Fibroblast of skin of left quadriceps (primary cell): ENCODE results near the gene MLLT1.

Source experiments
- DNase-seq, 2 experiments: peaks; one replicate each; pipeline ENCODE4 v3.0.0-alpha.2; 2013; ENCODE audit warnings: low read depth in 2 of 2

The MLLT1 gene

GRCh38 chr19:6259312-6259861, 20.4 kb downstream of the MLLT1 start:
- no peak for DNase-seq

- DNase-seq, result no peak
These were observed 20.9 kb downstream of the MLLT1 start for GRCh38 chr19:6258812-6259311.

- DNase-seq, result no peak
These were observed 25.6 kb downstream of the MLLT1 start for GRCh38 chr19:6253954-6254733.

- no peak for DNase-seq
These were observed 27.7 kb downstream of the MLLT1 start for GRCh38 chr19:6252066-6252465.

GRCh38 chr19:6250909-6251308, 28.9 kb downstream of the MLLT1 start:
- no peak for DNase-seq

GRCh38 chr19:6250024-6250615, 29.7 kb downstream of the MLLT1 start:
- DNase-seq, result peak; percentile 22 to 33

- DNase-seq, result no peak
These were observed 30.5 kb downstream of the MLLT1 start for GRCh38 chr19:6249296-6249695.

GRCh38 chr19:6248844-6249243, 30.9 kb downstream of the MLLT1 start:
- no peak for DNase-seq

GRCh38 chr19:6248341-6248740, 31.4 kb downstream of the MLLT1 start:
- DNase-seq, result no peak

- DNase-seq, result no peak
These were observed 32.8 kb downstream of the MLLT1 start for GRCh38 chr19:6247007-6247288.

GRCh38 chr19:6246174-6247006, 33.4 kb downstream of the MLLT1 start:
- no peak for DNase-seq

GRCh38 chr19:6242677-6243076, 37.1 kb downstream of the MLLT1 start:
- DNase-seq, result no peak

GRCh38 chr19:6241680-6242377, 37.9 kb downstream of the MLLT1 start:
- no peak for DNase-seq

GRCh38 chr19:6241056-6241455, 38.7 kb downstream of the MLLT1 start:
- no peak for DNase-seq

- DNase-seq, result no peak
These were observed 39.7 kb downstream of the MLLT1 start for GRCh38 chr19:6239871-6240676.

- no peak for DNase-seq
These were observed 40.4 kb downstream of the MLLT1 start for GRCh38 chr19:6239401-6239844.

- no peak for DNase-seq
These were observed 41.0 kb downstream of the MLLT1 start for GRCh38 chr19:6238643-6239281.

GRCh38 chr19:6238256-6238642, 41.5 kb downstream of the MLLT1 start:
- no peak for DNase-seq

GRCh38 chr19:6236310-6237291, 43.2 kb downstream of the MLLT1 start:
- DNase-seq, result no peak
